SK-N-SH (cell line): ENCODE measurements around the gene TXNRD2.

Experiments
- CTCF ChIP-seq: fragments of 200-600 bp; sonication (generic); IDR thresholded peaks from 2 replicates; pipeline ENCODE4 v1.6.1; 2017; ENCODE audit warnings: antibody characterized with exemption, mild to moderate bottlenecking, moderate library complexity
- EP300 ChIP-seq, 2 experiments: IDR thresholded peaks; 2 replicates each; pipeline versions ENCODE4 v1.4.0 to v1.6.1; 2012; ENCODE audit warnings: borderline replicate concordance in 1 of 2, low read depth in 1 of 2, low read length in 1 of 2
- EZH2phosphoT487 ChIP-seq: fragments of 200-600 bp; sonication (generic); IDR thresholded peaks from 2 replicates; pipeline ENCODE4 v1.6.1; 2017; ENCODE audit warnings: low read depth, mixed run types, mild to moderate bottlenecking, antibody characterized with exemption, moderate library complexity, borderline replicate concordance
- FOXJ3 ChIP-seq: sonication (generic); formaldehyde crosslinking; IDR thresholded peaks from 2 replicates; pipeline ENCODE4 v1.5.1; 2020; ENCODE audit warnings: mild to moderate bottlenecking, missing genetic modification reagents
- NRF1 ChIP-seq: IDR thresholded peaks from 2 replicates; pipeline ENCODE4 v1.6.1; 2012; ENCODE audit warnings: low read depth, mild to moderate bottlenecking, low read length
- SMC3 ChIP-seq: IDR thresholded peaks from 2 replicates; pipeline ENCODE4 v1.6.1; 2012; ENCODE audit warnings: low read depth, low read length, improper control_type of control experiment
- TCF12 ChIP-seq: IDR thresholded peaks from 2 replicates; pipeline ENCODE4 v1.4.0; 2012
- TEAD4 ChIP-seq: IDR thresholded peaks from 2 replicates; pipeline ENCODE4 v1.4.0; 2012; ENCODE audit warnings: mild to moderate bottlenecking, borderline replicate concordance; ENCODE audit not compliant: insufficient read depth
- TF ChIP-seq, protein P1 (sequence below): IDR thresholded peaks from 2 replicates; pipeline ENCODE4; 2012

GRCh38 chr22:19846620-19847344 lies 94.8 kb downstream of the TXNRD2 start:
- TF ChIP-seq FOXJ3, result no peak
- no peak for TF ChIP-seq CTCF
- TF ChIP-seq, protein P1, sequence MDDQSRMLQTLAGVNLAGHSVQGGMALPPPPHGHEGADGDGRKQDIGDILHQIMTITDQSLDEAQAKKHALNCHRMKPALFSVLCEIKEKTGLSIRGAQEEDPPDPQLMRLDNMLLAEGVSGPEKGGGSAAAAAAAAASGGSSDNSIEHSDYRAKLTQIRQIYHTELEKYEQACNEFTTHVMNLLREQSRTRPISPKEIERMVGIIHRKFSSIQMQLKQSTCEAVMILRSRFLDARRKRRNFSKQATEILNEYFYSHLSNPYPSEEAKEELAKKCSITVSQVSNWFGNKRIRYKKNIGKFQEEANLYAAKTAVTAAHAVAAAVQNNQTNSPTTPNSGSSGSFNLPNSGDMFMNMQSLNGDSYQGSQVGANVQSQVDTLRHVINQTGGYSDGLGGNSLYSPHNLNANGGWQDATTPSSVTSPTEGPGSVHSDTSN, result no peak
- TF ChIP-seq EZH2phosphoT487, result no peak
- no peak for TF ChIP-seq TCF12
- no peak for TF ChIP-seq EP300 (IDR thresholded peaks at IDR 0.05; ENCODE audit: borderline replicate concordance in 1 of 2, low read depth in 1 of 2, low read length in 1 of 2)
- no peak for TF ChIP-seq NRF1
- no peak for TF ChIP-seq TEAD4
- TF ChIP-seq SMC3, result no peak
